Measurements from ENCODE around the gene DLK1.

The DLK1 gene

GRCh38 chr14:100724536-100724935, 2.2 kb upstream of the DLK1 start:
- CTCF ChIA-PET: no interaction called here

GRCh38 chr14:100725587-100726387, 905 bp upstream of the DLK1 start:
- ChIA-PET CTCF (no interaction called here), POLR2A (ENCODE audit: low non-redundant PET) (no interaction called here)
- TF ChIP-seq, protein P1, sequence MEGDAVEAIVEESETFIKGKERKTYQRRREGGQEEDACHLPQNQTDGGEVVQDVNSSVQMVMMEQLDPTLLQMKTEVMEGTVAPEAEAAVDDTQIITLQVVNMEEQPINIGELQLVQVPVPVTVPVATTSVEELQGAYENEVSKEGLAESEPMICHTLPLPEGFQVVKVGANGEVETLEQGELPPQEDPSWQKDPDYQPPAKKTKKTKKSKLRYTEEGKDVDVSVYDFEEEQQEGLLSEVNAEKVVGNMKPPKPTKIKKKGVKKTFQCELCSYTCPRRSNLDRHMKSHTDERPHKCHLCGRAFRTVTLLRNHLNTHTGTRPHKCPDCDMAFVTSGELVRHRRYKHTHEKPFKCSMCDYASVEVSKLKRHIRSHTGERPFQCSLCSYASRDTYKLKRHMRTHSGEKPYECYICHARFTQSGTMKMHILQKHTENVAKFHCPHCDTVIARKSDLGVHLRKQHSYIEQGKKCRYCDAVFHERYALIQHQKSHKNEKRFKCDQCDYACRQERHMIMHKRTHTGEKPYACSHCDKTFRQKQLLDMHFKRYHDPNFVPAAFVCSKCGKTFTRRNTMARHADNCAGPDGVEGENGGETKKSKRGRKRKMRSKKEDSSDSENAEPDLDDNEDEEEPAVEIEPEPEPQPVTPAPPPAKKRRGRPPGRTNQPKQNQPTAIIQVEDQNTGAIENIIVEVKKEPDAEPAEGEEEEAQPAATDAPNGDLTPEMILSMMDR (conservative IDR thresholded peaks at IDR 0.05; ENCODE audit: low read depth): no peak
- DNase-seq (ENCODE audit: low spot score): no peak
- H3K27ac ChIP-seq: no peak overlapping the region

More at GRCh38 chr14:100724536-100724935, 2.2 kb upstream of the DLK1 start:
- POLR2A ChIA-PET (ENCODE audit: low non-redundant PET): no interaction called here
- no peak for DNase-seq (ENCODE audit: low spot score)
- no peak overlapping the region for H3K27ac ChIP-seq
- TF ChIP-seq, protein P1 (conservative IDR thresholded peaks at IDR 0.05; ENCODE audit: low read depth): no peak

- TF ChIP-seq, protein P1 (conservative IDR thresholded peaks at IDR 0.05; ENCODE audit: low read depth): no peak
- ChIA-PET CTCF (no interaction called here), POLR2A (ENCODE audit: low non-redundant PET) (no interaction called here)
- DNase-seq (ENCODE audit: low spot score): no peak
- H3K27ac ChIP-seq: no peak overlapping the region
Measured at GRCh38 chr14:100727086-100727872, 587 bp downstream of the DLK1 start.

DNA sequence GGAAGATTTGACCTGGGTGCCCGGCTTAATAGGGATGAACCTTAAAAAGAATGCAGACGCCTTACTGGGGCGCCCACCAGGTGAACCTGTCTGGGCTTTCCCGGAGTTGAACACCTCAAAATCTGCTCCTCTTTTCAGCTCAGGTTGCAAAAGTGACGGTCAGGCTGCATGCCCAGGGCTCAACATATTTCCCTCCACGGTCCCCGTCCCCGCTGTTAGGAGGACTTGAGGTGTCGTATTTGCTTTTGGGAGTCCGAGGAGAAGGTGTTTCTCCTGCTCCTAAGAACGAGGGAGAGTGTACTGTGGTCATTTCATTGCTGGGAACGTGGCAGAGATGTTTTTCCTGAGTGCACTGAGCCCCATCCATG, 1.2 kb downstream of the DLK1 start:
- DNase-seq (ENCODE audit: low spot score): no peak
- TF ChIP-seq, protein P1 (conservative IDR thresholded peaks at IDR 0.05; ENCODE audit: low read depth): no peak
- H3K27ac ChIP-seq: no peak overlapping the region
- POLR2A ChIA-PET (ENCODE audit: low non-redundant PET): no interaction called here
- CTCF ChIA-PET: no interaction called here

- ChIA-PET CTCF (interaction anchor here (1.1 kb wide), 1 partner anchor 65 kb away, joined by 3 read pairs; no protein-coding TSS in a partner anchor), POLR2A (ENCODE audit: low non-redundant PET) (no interaction called here)
- H3K27ac ChIP-seq: no peak overlapping the region
- no peak for DNase-seq (ENCODE audit: low spot score)
- TF ChIP-seq, protein P1 (conservative IDR thresholded peaks at IDR 0.05; ENCODE audit: low read depth): no peak
Measured at GRCh38 chr14:100728962-100729361, 2.3 kb downstream of the DLK1 start.

GRCh38 chr14:100729982-100730381, 3.3 kb downstream of the DLK1 start:
- H3K27ac ChIP-seq: no peak overlapping the region
- POLR2A ChIA-PET (ENCODE audit: low non-redundant PET): interaction anchor here (0.6 kb wide), 1 partner anchor 293 kb away, joined by 3 read pairs; no protein-coding TSS in a partner anchor
- CTCF ChIA-PET: interaction anchor here (0.5 to 1.1 kb wide), 3 partner anchors 29 to 929 kb away, joined by 3 to 4 read pairs (median 3); no protein-coding TSS in a partner anchor
- no peak for DNase-seq (ENCODE audit: low spot score)
- TF ChIP-seq, protein P1 (conservative IDR thresholded peaks at IDR 0.05; ENCODE audit: low read depth): no peak

Data from RWPE1 (cell line).